Measurements from ENCODE around the gene FBXL17. TPM values are rescaled to one million over a fixed set of nuclear protein-coding genes. Genes with fewer than 3 reads are reported as not detected.

The FBXL17 gene
- total RNA-seq, 2 donors from 2014 or later: 14.1 to 22.8 TPM

DNA sequence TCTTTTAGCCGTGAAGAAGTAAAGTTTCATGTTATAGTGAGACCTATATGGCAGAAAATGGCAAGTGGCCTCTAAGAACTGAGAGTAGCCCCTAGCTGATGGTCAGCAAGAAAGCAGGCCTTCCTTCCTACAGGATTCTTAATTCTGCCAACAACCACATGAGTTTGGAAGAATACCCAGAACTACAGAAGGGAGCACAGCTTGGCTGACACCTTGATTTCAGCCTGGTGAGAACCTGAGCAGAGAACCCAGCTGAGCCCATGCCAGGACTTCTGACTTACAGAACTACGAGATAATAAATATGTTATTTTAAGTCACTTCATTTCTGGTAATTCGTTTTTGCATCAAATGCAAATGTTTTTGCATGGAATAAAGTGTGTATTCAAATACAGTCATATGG is 5.9 kb upstream of the FBXL17 start:
- H3K27ac ChIP-seq: no peak overlapping the region
- DNase-seq: no peak
- no peaks in the 10 kb centered on the region for H3K4me1 ChIP-seq
- intact Hi-C loops (cut with DNase I): no loop called here
- no peaks in the 10 kb centered on the region for H3K27me3 ChIP-seq
- no peak overlapping the region for H3K4me3 ChIP-seq
- H3K9me3 ChIP-seq: no peaks in the 10 kb centered on the region
- H3K36me3 ChIP-seq: no peaks in the 10 kb centered on the region
- no peak for TF ChIP-seq CTCF (IDR thresholded peaks at IDR 0.05)
- no peak overlapping the region for H3K9ac ChIP-seq (ENCODE audit: low read depth in 2 of 2, low read length in 2 of 2)

DNA sequence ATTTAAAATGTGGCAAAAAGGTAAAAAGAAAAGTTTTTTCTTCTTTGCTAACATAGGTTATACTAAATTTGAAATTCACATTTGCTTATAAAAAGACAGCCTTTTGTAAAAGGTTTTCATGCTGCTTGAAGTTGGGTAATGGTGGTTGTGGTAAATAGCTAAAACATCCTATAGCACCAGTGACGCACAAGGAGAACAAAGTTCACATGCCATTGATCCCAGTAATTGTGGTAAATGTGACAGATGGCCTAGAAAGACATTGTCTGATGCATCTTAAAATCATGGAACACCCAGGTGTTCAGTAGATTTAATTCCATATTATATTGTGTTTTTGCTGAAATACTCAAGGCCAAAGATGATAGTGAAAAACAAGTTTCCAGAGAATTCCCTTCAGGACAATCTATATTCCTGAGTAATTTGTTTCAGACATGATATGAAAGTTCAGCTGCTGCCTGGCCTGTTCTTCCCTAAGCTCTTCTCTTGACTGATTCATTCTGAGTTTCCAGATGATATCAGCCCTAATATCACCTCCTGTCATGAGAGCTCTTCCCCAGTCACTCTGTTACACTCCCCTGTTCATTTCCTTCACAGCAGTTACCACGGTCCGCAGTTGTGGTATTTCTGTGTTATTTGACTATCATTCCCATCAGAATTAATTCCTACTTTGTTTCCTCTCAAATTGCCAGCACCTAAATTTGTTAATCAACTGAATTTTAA is 4.6 kb upstream of the FBXL17 start:
- no peak for DNase-seq
- Histone ChIP-seq H3K9ac (ENCODE audit: low read depth in 2 of 2, low read length in 2 of 2) (no peak overlapping the region), H3K27ac (no peak overlapping the region), H3K9me3 (no peaks in the 10 kb centered on the region), H3K27me3 (no peaks in the 10 kb centered on the region), H3K36me3 (no peaks in the 10 kb centered on the region), H3K4me1 (no peaks in the 10 kb centered on the region), H3K4me3 (no peak overlapping the region)
- intact Hi-C loops (cut with DNase I): no loop called here
- no peak for TF ChIP-seq CTCF (IDR thresholded peaks at IDR 0.05)

DNA sequence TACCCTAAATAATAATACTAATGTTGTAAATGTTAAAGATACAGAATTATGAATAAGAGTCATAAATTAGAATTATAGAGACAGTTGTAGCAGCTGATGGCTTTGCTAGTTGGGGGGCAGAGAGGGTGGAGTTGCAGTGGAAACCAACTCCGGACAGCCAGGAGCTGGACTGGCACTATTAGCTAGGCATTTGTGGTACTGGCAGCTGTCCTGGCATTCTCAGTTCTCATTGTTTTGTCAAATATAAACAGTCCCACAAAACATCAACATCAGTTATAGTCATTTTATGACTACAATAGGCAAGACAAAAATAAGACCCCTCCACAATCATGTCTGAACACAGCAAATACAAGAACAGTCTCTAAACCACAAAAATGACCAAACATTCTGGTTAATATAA is 2.8 kb upstream of the FBXL17 start:
- Histone ChIP-seq H3K27me3 (no peaks in the 10 kb centered on the region), H3K4me1 (no peaks in the 10 kb centered on the region), H3K27ac (no peak overlapping the region), H3K9ac (ENCODE audit: low read depth in 2 of 2, low read length in 2 of 2) (no peak overlapping the region), H3K36me3 (no peaks in the 10 kb centered on the region), H3K9me3 (no peaks in the 10 kb centered on the region), H3K4me3 (no peak overlapping the region)
- DNase-seq: no peak
- TF ChIP-seq CTCF (IDR thresholded peaks at IDR 0.05): no peak
- intact Hi-C loops (cut with DNase I): no loop called here

- DNase-seq: no peak
- Histone ChIP-seq H3K27me3 (no peaks in the 10 kb centered on the region), H3K9ac (ENCODE audit: low read depth in 2 of 2, low read length in 2 of 2) (peak overlapping the region; percentile 59 to 85), H3K27ac (peak overlapping the region; percentile 98), H3K4me1 (peaks cover 4% of the 10 kb centered on the region), H3K4me3 (peak overlapping the region; percentile 83), H3K36me3 (no peaks in the 10 kb centered on the region), H3K9me3 (no peaks in the 10 kb centered on the region)
- intact Hi-C loops (cut with DNase I): no loop called here
- no peak for TF ChIP-seq CTCF (IDR thresholded peaks at IDR 0.05)
Observed at GRCh38 chr5:108382784-108383330, 959 bp upstream of the FBXL17 start.

- intact Hi-C loops (cut with DNase I): no loop called here
- H3K4me3 ChIP-seq: peak overlapping the region; percentile 83
- TF ChIP-seq CTCF (IDR thresholded peaks at IDR 0.05): no peak
- peak overlapping the region; percentile 98 for H3K27ac ChIP-seq
- H3K9me3 ChIP-seq: no peaks in the 10 kb centered on the region
- H3K9ac ChIP-seq (ENCODE audit: low read depth in 2 of 2, low read length in 2 of 2): peak overlapping the region; percentile 85 to 100
- no peaks in the 10 kb centered on the region for H3K36me3 ChIP-seq
- H3K4me1 ChIP-seq: peaks cover 4% of the 10 kb centered on the region
- peak; percentile 71 for DNase-seq
- H3K27me3 ChIP-seq: no peaks in the 10 kb centered on the region
Observed at GRCh38 chr5:108381350-108381953, 446 bp downstream of the FBXL17 start.
